EH (cell line): Measurements from ENCODE around the gene WDFY2.

Experiments used
- DNase-seq: peaks from one replicate; pipeline ENCODE4 v3.0.0-alpha.2; 2015; ENCODE audit warnings: low read depth

Gene WDFY2

GRCh38 chr13:51771418-51772104, 187.3 kb downstream of the WDFY2 start:
- DNase-seq, result no peak

GRCh38 chr13:51772105-51772455, 187.8 kb downstream of the WDFY2 start:
- no peak for DNase-seq

- no peak for DNase-seq
Observed at GRCh38 chr13:51772781-51773180, 188.5 kb downstream of the WDFY2 start.

GRCh38 chr13:51773515-51773914, 189.3 kb downstream of the WDFY2 start:
- DNase-seq, result no peak

GRCh38 chr13:51776179-51776578, 191.9 kb downstream of the WDFY2 start:
- DNase-seq, result no peak

- no peak for DNase-seq
Observed at GRCh38 chr13:51777921-51778320, 193.7 kb downstream of the WDFY2 start.

- no peak for DNase-seq
Observed at GRCh38 chr13:51778392-51778791, 194.1 kb downstream of the WDFY2 start.

GRCh38 chr13:51780099-51780498, 195.8 kb downstream of the WDFY2 start:
- DNase-seq, result no peak

- peak; percentile 30 for DNase-seq
Observed at GRCh38 chr13:51781246-51782022, 197.2 kb downstream of the WDFY2 start.

GRCh38 chr13:51782026-51782710, 197.9 kb downstream of the WDFY2 start:
- no peak for DNase-seq

- no peak for DNase-seq
Observed at GRCh38 chr13:51783428-51784094, 199.3 kb downstream of the WDFY2 start.

- no peak for DNase-seq
Observed at GRCh38 chr13:51784097-51784496, 199.8 kb downstream of the WDFY2 start.

GRCh38 chr13:51785712-51786424, 201.6 kb downstream of the WDFY2 start:
- DNase-seq, result peak; percentile 84

GRCh38 chr13:51786425-51787265, 202.4 kb downstream of the WDFY2 start:
- DNase-seq, result no peak

- DNase-seq, result peak; percentile 83
Observed at GRCh38 chr13:51793570-51794271, 209.5 kb downstream of the WDFY2 start.

GRCh38 chr13:51794964-51795363, 210.7 kb downstream of the WDFY2 start:
- no peak for DNase-seq

- DNase-seq, result no peak
Observed at GRCh38 chr13:51795419-51795818, 211.2 kb downstream of the WDFY2 start.

- DNase-seq, result no peak
Observed at GRCh38 chr13:51796546-51796945, 212.3 kb downstream of the WDFY2 start.

GRCh38 chr13:51797664-51798488, 213.6 kb downstream of the WDFY2 start:
- DNase-seq, result peak; percentile 60
